ES-I3 (cell line): ENCODE measurements around the gene PLEKHA7.

ENCODE experiments used
- H3K36me3 ChIP-seq: 2 replicates; pipeline ENCODE4 v1.6.1; 2013; ENCODE audit warnings: mild to moderate bottlenecking, low read length, control low read depth, moderate library complexity; ENCODE audit not compliant: insufficient read depth
- H3K4me1 ChIP-seq: 2 replicates; pipeline ENCODE4 v1.6.1; 2013; ENCODE audit warnings: mild to moderate bottlenecking, control low read depth, low read length; ENCODE audit not compliant: insufficient read depth
- H3K9ac ChIP-seq: 2 replicates; pipeline ENCODE4 v1.6.1; 2013; ENCODE audit warnings: low read depth, mild to moderate bottlenecking, low read length, moderate library complexity
- H3K9me3 ChIP-seq: 2 replicates; pipeline ENCODE4 v1.6.1; 2013; ENCODE audit warnings: mild to moderate bottlenecking, low read length, moderate library complexity; ENCODE audit not compliant: control insufficient read depth, insufficient read depth

PLEKHA7 gene

GRCh38 chr11:16797776-16798175 is 216.4 kb downstream of the PLEKHA7 start:
- Histone ChIP-seq H3K36me3 (no peaks in the 10 kb centered on the region), H3K9me3 (no peaks in the 10 kb centered on the region), H3K9ac (no peak overlapping the region), H3K4me1 (no peaks in the 10 kb centered on the region)

- H3K9me3 ChIP-seq: no peaks in the 10 kb centered on the region
- no peak overlapping the region for H3K9ac ChIP-seq
- H3K36me3 ChIP-seq: no peaks in the 10 kb centered on the region
- H3K4me1 ChIP-seq: no peaks in the 10 kb centered on the region; the same call in 1 of the 2 replicates
Observed at GRCh38 chr11:16796311-16796710, 217.9 kb downstream of the PLEKHA7 start.

GRCh38 chr11:16795146-16795545 is 219.1 kb downstream of the PLEKHA7 start:
- no peaks in the 10 kb centered on the region for H3K36me3 ChIP-seq
- H3K4me1 ChIP-seq: no peaks in the 10 kb centered on the region; the same call in 1 of the 2 replicates
- H3K9ac ChIP-seq: no peak overlapping the region
- H3K9me3 ChIP-seq: no peaks in the 10 kb centered on the region

- no peaks in the 10 kb centered on the region for H3K9me3 ChIP-seq
- no peaks in the 10 kb centered on the region for H3K36me3 ChIP-seq
- no peak overlapping the region for H3K9ac ChIP-seq
- H3K4me1 ChIP-seq: no peaks in the 10 kb centered on the region; the same call in 1 of the 2 replicates
Observed at GRCh38 chr11:16794047-16794818, 220.0 kb downstream of the PLEKHA7 start.

GRCh38 chr11:16793511-16793910 is 220.7 kb downstream of the PLEKHA7 start:
- Histone ChIP-seq H3K4me1 (no peaks in the 10 kb centered on the region; the same call in 1 of the 2 replicates), H3K36me3 (no peaks in the 10 kb centered on the region), H3K9me3 (no peaks in the 10 kb centered on the region), H3K9ac (no peak overlapping the region)

- Histone ChIP-seq H3K4me1 (peaks cover 3% of the 10 kb centered on the region; the same call in 1 of the 2 replicates), H3K9me3 (no peaks in the 10 kb centered on the region), H3K36me3 (no peaks in the 10 kb centered on the region), H3K9ac (no peak overlapping the region)
Observed at GRCh38 chr11:16793009-16793408, 221.2 kb downstream of the PLEKHA7 start.

GRCh38 chr11:16792426-16792825 is 221.8 kb downstream of the PLEKHA7 start:
- H3K36me3 ChIP-seq: no peaks in the 10 kb centered on the region
- H3K9ac ChIP-seq: no peak overlapping the region
- no peaks in the 10 kb centered on the region for H3K9me3 ChIP-seq
- peaks cover 4% of the 10 kb centered on the region; the same call in 1 of the 2 replicates for H3K4me1 ChIP-seq

- no peak overlapping the region for H3K9ac ChIP-seq
- no peaks in the 10 kb centered on the region for H3K36me3 ChIP-seq
- no peaks in the 10 kb centered on the region for H3K9me3 ChIP-seq
- peaks cover 4% of the 10 kb centered on the region; the same call in 1 of the 2 replicates for H3K4me1 ChIP-seq
Observed at GRCh38 chr11:16791191-16791961, 222.8 kb downstream of the PLEKHA7 start.

- peaks cover 4% of the 10 kb centered on the region; the same call in 1 of the 2 replicates for H3K4me1 ChIP-seq
- no peaks in the 10 kb centered on the region for H3K9me3 ChIP-seq
- no peaks in the 10 kb centered on the region for H3K36me3 ChIP-seq
- no peak overlapping the region for H3K9ac ChIP-seq
Observed at GRCh38 chr11:16790486-16791190, 223.6 kb downstream of the PLEKHA7 start.

GRCh38 chr11:16789560-16790485 is 224.4 kb downstream of the PLEKHA7 start:
- H3K9me3 ChIP-seq: no peaks in the 10 kb centered on the region
- H3K4me1 ChIP-seq: peaks cover 4% of the 10 kb centered on the region; the same call in 1 of the 2 replicates
- no peak overlapping the region for H3K9ac ChIP-seq
- H3K36me3 ChIP-seq: no peaks in the 10 kb centered on the region

- no peak overlapping the region for H3K9ac ChIP-seq
- H3K4me1 ChIP-seq: peaks cover 4% of the 10 kb centered on the region; the same call in 1 of the 2 replicates
- no peaks in the 10 kb centered on the region for H3K36me3 ChIP-seq
- no peaks in the 10 kb centered on the region for H3K9me3 ChIP-seq
Observed at GRCh38 chr11:16789063-16789420, 225.2 kb downstream of the PLEKHA7 start.

- peaks cover 4% of the 10 kb centered on the region; the same call in 1 of the 2 replicates for H3K4me1 ChIP-seq
- H3K9me3 ChIP-seq: no peaks in the 10 kb centered on the region
- no peaks in the 10 kb centered on the region for H3K36me3 ChIP-seq
- no peak overlapping the region for H3K9ac ChIP-seq
Observed at GRCh38 chr11:16788141-16789062, 225.8 kb downstream of the PLEKHA7 start.
